ENCODE data around the gene GBP2.

GBP2 gene

GRCh38 chr1:89169166-89169565 is 43.3 kb upstream of the GBP2 start:
- DNase-seq (ENCODE audit: extremely low read depth, insufficient read length): no peak
- Histone ChIP-seq H3K27me3 (replicated peaks; ENCODE audit: control insufficient read depth, insufficient read depth, low read length) (no peaks in the 10 kb centered on the region), H3K36me3 (ENCODE audit: control insufficient read depth, insufficient read depth, low read length) (no peaks in the 10 kb centered on the region), H3K4me3 (replicated peaks; ENCODE audit: low read depth, low read length) (no peak overlapping the region)
- TF ChIP-seq CTCF (IDR thresholded peaks at IDR 0.05; ENCODE audit: insufficient read depth, low read length, poor library complexity, severe bottlenecking): no peak

- H3K27me3 ChIP-seq (replicated peaks; ENCODE audit: control insufficient read depth, insufficient read depth, low read length): no peaks in the 10 kb centered on the region
- H3K4me3 ChIP-seq (replicated peaks; ENCODE audit: low read depth, low read length): no peak overlapping the region
- DNase-seq (ENCODE audit: extremely low read depth, insufficient read length): no peak
- no peak for TF ChIP-seq CTCF (IDR thresholded peaks at IDR 0.05; ENCODE audit: insufficient read depth, low read length, poor library complexity, severe bottlenecking)
- no peaks in the 10 kb centered on the region for H3K36me3 ChIP-seq (ENCODE audit: control insufficient read depth, insufficient read depth, low read length)
These were observed 41.8 kb upstream of the GBP2 start for GRCh38 chr1:89167590-89168230.

GRCh38 chr1:89166705-89167104 is 40.8 kb upstream of the GBP2 start:
- no peak overlapping the region for H3K4me3 ChIP-seq (replicated peaks; ENCODE audit: low read depth, low read length)
- DNase-seq (ENCODE audit: extremely low read depth, insufficient read length): no peak
- no peaks in the 10 kb centered on the region for H3K27me3 ChIP-seq (replicated peaks; ENCODE audit: control insufficient read depth, insufficient read depth, low read length)
- no peak for TF ChIP-seq CTCF (IDR thresholded peaks at IDR 0.05; ENCODE audit: insufficient read depth, low read length, poor library complexity, severe bottlenecking)
- H3K36me3 ChIP-seq (ENCODE audit: control insufficient read depth, insufficient read depth, low read length): no peaks in the 10 kb centered on the region

- Histone ChIP-seq H3K36me3 (ENCODE audit: control insufficient read depth, insufficient read depth, low read length) (no peaks in the 10 kb centered on the region), H3K4me3 (replicated peaks; ENCODE audit: low read depth, low read length) (no peak overlapping the region), H3K27me3 (replicated peaks; ENCODE audit: control insufficient read depth, insufficient read depth, low read length) (no peaks in the 10 kb centered on the region)
- no peak for DNase-seq (ENCODE audit: extremely low read depth, insufficient read length)
- no peak for TF ChIP-seq CTCF (IDR thresholded peaks at IDR 0.05; ENCODE audit: insufficient read depth, low read length, poor library complexity, severe bottlenecking)
These were observed 39.9 kb upstream of the GBP2 start for GRCh38 chr1:89165811-89166210.

- DNase-seq (ENCODE audit: extremely low read depth, insufficient read length): no peak
- no peak for TF ChIP-seq CTCF (IDR thresholded peaks at IDR 0.05; ENCODE audit: insufficient read depth, low read length, poor library complexity, severe bottlenecking)
- no peak overlapping the region for H3K4me3 ChIP-seq (replicated peaks; ENCODE audit: low read depth, low read length)
- H3K27me3 ChIP-seq (replicated peaks; ENCODE audit: control insufficient read depth, insufficient read depth, low read length): no peaks in the 10 kb centered on the region
- H3K36me3 ChIP-seq (ENCODE audit: control insufficient read depth, insufficient read depth, low read length): no peaks in the 10 kb centered on the region
These were observed 25.1 kb upstream of the GBP2 start for GRCh38 chr1:89151047-89151446.

GRCh38 chr1:89149976-89150375 is 24.1 kb upstream of the GBP2 start:
- Histone ChIP-seq H3K27me3 (replicated peaks; ENCODE audit: control insufficient read depth, insufficient read depth, low read length) (no peaks in the 10 kb centered on the region), H3K36me3 (ENCODE audit: control insufficient read depth, insufficient read depth, low read length) (no peaks in the 10 kb centered on the region), H3K4me3 (replicated peaks; ENCODE audit: low read depth, low read length) (no peak overlapping the region)
- no peak for DNase-seq (ENCODE audit: extremely low read depth, insufficient read length)
- no peak for TF ChIP-seq CTCF (IDR thresholded peaks at IDR 0.05; ENCODE audit: insufficient read depth, low read length, poor library complexity, severe bottlenecking)
